DND-41 (cell line): ENCODE measurements around the gene KIF25.

Source experiments
- EZH2 ChIP-seq: IDR thresholded peaks from 3 replicates; pipeline ENCODE4 v1.6.1; 2012; ENCODE audit warnings: borderline replicate concordance, low read depth, mild to moderate bottlenecking, moderate library complexity, low read length, inconsistent platforms; ENCODE audit not compliant: severe bottlenecking
- TF ChIP-seq, protein P1 (sequence below): IDR thresholded peaks from 2 replicates; pipeline ENCODE4 v1.5.1; 2012; ENCODE audit warnings: borderline replicate concordance, low read length, moderate library complexity, mild to moderate bottlenecking; ENCODE audit not compliant: poor library complexity, severe bottlenecking; ENCODE audit errors: extremely low read depth

DNA sequence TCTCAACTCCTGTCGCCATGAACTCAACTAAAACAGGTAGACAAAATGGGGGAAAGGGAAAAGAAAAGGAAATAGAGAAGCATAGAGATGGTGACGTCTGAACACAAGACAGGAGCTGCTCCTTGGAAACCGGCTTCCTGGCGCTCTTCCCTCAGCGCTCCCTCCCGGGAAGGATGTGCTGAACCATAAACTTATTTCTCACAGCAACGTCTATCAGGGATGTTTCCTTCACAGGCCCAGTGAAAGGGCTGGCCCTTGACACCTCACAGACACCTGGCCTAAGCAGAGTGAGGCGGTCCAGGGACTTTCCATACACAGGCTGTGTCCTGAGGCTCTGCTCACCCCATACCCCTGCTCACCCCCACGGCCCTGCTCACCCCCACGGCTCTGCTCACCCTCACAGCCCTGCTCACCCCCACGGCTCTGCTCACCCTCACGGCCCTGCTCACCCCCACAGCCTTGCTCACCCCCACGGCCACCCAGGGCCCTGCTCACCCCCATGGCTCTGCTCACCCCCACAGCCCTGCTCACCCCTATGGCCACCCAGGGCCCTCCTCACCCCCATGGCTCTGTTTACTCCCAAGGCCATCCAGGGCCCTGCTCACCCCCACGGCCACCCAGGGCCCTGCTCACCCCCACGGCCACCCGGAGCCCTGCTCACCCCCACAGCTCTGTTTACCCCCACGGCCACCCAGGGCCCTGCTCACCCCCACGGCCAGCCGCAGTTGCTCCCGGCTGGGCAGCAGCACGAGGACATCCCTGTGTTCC is 80.9 kb downstream of the KIF25 start:
- TF ChIP-seq EZH2: no peak
- TF ChIP-seq, protein P1, sequence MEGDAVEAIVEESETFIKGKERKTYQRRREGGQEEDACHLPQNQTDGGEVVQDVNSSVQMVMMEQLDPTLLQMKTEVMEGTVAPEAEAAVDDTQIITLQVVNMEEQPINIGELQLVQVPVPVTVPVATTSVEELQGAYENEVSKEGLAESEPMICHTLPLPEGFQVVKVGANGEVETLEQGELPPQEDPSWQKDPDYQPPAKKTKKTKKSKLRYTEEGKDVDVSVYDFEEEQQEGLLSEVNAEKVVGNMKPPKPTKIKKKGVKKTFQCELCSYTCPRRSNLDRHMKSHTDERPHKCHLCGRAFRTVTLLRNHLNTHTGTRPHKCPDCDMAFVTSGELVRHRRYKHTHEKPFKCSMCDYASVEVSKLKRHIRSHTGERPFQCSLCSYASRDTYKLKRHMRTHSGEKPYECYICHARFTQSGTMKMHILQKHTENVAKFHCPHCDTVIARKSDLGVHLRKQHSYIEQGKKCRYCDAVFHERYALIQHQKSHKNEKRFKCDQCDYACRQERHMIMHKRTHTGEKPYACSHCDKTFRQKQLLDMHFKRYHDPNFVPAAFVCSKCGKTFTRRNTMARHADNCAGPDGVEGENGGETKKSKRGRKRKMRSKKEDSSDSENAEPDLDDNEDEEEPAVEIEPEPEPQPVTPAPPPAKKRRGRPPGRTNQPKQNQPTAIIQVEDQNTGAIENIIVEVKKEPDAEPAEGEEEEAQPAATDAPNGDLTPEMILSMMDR: no peak
